Gastrocnemius medialis (tissue), 4 donors: ENCODE results near the gene TYW1B.
"Not testable (repeated sequence)": the region's sequence is repeated elsewhere in the genome, so short reads cannot be mapped to it uniquely, and the experiment has no call there.

Experiments
- CTCF ChIP-seq, 5 experiments: fragments of 450-650 bp in 3 of 5; fragments of 200-600 bp in 2 of 5; sonication (generic) in 2 of 5; IDR thresholded peaks in 4 of 5; conservative IDR thresholded peaks in 1 of 5; 1 replicate in 4 of 5; 2 replicates in 1 of 5; pipeline ENCODE4 v1.5.1; 2016 to 2019; ENCODE audit warnings: antibody characterized with exemption in 5 of 5, mild to moderate bottlenecking in 3 of 5, moderate library complexity in 3 of 5
- POLR2A ChIP-seq, 2 donors: fragments of 450-650 bp; IDR thresholded peaks; one replicate each; pipeline ENCODE4 v1.6.1; 2017; ENCODE audit warnings: antibody characterized with exemption in 2 of 2, mild to moderate bottlenecking in 2 of 2, moderate library complexity in 2 of 2

GRCh38 chr7:72705693-72706092 lies 122.3 kb downstream of the TYW1B start:
- TF ChIP-seq POLR2A (IDR thresholded peaks at IDR 0.05); CTCF (IDR thresholded peaks at IDR 0.05 in 4 of 5, conservative IDR thresholded peaks at IDR 0.05 in 1 of 5): not testable (repeated sequence)
